Breast epithelium (tissue), 3 donors: ENCODE results near the gene ATP2C1.

ENCODE experiments used
- POLR2A ChIP-seq: fragments of 450-650 bp; IDR thresholded peaks from one replicate; pipeline ENCODE4 v1.6.1; 2016; ENCODE audit warnings: antibody characterized with exemption, mild to moderate bottlenecking, moderate library complexity
- POLR2AphosphoS5 ChIP-seq, 3 donors: sonication (generic); formaldehyde crosslinking; IDR thresholded peaks; one replicate each; pipeline ENCODE4 v1.6.1; 2017; ENCODE audit warnings: antibody characterized with exemption in 3 of 3
- TF ChIP-seq, protein P1 (sequence below), 3 donors: fragments of 450-650 bp; IDR thresholded peaks; one replicate each; pipeline ENCODE4 v1.5.1; 2016 to 2017; ENCODE audit warnings: antibody characterized with exemption in 3 of 3, mild to moderate bottlenecking in 3 of 3, moderate library complexity in 3 of 3

DNA sequence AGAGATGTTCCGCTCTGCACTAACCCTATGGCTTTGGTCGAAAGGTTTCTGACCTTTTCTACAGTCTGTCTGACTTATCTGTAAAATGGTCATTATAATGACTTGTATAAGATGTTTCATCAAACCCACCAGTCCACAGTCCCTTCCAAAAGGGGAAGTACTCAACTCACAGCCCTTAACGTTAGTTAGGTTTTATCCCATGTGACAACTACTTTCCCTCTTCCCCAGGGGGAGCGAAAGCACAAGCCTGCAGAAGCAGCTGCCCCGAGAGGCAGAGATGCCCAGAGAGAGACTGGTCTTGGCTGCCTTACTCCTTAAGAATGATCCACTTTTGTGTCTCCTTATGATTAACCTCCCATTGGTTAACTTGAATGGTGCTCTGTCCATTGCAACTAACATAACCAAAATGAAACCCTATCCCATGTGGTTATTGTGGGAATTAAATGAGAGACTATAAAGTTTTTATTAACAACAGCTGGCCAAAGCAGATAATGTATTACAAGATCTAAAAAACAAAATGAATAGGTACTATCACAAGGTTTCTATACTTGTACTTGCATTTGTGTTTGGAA, 126.3 kb downstream of the ATP2C1 start:
- no peak for TF ChIP-seq POLR2A
- TF ChIP-seq, protein P1, sequence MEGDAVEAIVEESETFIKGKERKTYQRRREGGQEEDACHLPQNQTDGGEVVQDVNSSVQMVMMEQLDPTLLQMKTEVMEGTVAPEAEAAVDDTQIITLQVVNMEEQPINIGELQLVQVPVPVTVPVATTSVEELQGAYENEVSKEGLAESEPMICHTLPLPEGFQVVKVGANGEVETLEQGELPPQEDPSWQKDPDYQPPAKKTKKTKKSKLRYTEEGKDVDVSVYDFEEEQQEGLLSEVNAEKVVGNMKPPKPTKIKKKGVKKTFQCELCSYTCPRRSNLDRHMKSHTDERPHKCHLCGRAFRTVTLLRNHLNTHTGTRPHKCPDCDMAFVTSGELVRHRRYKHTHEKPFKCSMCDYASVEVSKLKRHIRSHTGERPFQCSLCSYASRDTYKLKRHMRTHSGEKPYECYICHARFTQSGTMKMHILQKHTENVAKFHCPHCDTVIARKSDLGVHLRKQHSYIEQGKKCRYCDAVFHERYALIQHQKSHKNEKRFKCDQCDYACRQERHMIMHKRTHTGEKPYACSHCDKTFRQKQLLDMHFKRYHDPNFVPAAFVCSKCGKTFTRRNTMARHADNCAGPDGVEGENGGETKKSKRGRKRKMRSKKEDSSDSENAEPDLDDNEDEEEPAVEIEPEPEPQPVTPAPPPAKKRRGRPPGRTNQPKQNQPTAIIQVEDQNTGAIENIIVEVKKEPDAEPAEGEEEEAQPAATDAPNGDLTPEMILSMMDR (IDR thresholded peaks at IDR 0.05) = no peak
- TF ChIP-seq POLR2AphosphoS5 (IDR thresholded peaks at IDR 0.05) = no peak
